IPS-15b (cell line): ENCODE data around the gene ARCN1.
"Not testable (repeated sequence)": the region's sequence is repeated elsewhere in the genome, so short reads cannot be mapped to it uniquely, and the experiment has no call there.

Source experiments
- H3K27me3 ChIP-seq: one replicate; pipeline ENCODE4 v1.6.1; 2013; ENCODE audit warnings: low read length; ENCODE audit not compliant: control insufficient read depth, insufficient read depth
- H3K36me3 ChIP-seq: one replicate; pipeline ENCODE4 v1.6.1; 2013; ENCODE audit warnings: low read length; ENCODE audit not compliant: control insufficient read depth, insufficient read depth
- H3K4me1 ChIP-seq: one replicate; pipeline ENCODE4 v1.6.1; 2013; ENCODE audit warnings: mild to moderate bottlenecking, low read length; ENCODE audit not compliant: control insufficient read depth, insufficient read depth
- H3K4me3 ChIP-seq: one replicate; pipeline ENCODE4 v1.5.1; 2013; ENCODE audit warnings: low read depth, low read length
- H3K9ac ChIP-seq: one replicate; pipeline ENCODE4 v1.6.1; 2013; ENCODE audit warnings: low read depth, mild to moderate bottlenecking, low read length
- H3K9me3 ChIP-seq: one replicate; pipeline ENCODE4 v1.6.1; 2013; ENCODE audit warnings: mild to moderate bottlenecking, low read length; ENCODE audit not compliant: control insufficient read depth, insufficient read depth

ARCN1 gene

DNA sequence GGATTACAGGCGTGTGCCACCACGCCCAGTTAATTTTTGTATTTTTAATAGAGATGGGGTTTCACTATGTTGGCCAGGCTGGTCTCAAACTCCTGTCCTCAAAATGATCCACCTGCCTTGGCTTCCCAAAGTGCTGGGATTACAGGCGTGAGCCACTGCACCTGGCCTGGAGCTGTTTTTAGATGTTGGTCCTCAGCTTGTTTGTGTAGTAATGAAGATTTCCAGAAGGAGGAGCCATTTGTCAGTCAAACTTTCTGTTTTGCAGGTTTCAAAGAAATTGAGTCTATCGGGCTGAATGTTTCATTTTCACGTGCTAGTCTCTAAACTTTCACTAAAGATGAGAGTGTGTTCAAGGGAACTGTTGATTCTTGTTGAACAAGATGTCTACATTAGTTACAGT is 22.8 kb downstream of the ARCN1 start:
- not testable (repeated sequence) for H3K9ac ChIP-seq, H3K27me3 ChIP-seq, H3K4me3 ChIP-seq, H3K9me3 ChIP-seq, H3K4me1 ChIP-seq
- H3K36me3 ChIP-seq: peaks cover 43% of the 10 kb centered on the region

DNA sequence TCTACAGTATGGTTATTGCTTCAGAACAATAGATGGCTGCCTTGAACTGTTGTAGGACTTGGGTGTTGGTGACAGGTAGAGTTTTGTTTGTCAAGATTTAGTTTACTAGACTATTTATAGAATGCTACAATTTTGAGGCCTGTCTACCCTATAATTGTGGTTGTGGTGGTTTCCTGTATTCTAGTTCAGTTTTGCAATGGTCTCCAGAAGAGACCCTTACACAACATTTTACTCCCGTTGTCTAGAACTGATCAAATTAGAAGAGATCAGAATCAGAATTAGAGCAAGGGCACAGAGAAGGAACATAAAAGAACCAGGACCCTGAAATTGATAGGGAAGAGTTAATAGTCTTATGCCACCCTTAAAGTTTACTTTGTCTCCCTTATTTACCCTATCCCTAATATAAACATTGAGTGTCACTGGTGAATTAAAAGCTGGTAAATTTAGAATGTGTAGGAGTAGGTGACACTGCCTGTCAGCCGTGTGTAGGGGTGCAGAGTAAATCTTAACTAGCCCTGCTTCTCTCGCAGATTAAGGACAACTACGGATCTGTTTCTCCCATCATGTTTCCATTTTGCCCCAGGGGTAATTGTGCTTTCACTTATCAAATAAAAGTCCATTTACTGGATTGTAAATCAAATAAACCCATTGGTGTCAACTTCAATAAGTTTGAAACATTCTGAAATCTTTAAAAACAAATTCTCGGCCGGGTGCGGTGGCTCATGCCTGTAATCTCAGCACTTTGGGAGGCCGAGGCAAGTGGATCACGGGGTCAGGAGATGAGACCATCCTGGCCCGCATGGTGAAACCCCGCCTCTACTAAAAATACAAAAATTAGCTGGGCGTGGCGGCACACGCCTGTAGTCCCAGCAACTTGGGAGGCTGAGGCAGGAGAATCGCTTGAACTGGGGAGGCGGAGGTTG is 24.3 kb downstream of the ARCN1 start:
- H3K36me3 ChIP-seq: peaks cover 39% of the 10 kb centered on the region
- H3K9me3 ChIP-seq: no peaks in the 10 kb centered on the region
- H3K27me3 ChIP-seq: no peaks in the 10 kb centered on the region
- no peak overlapping the region for H3K9ac ChIP-seq
- no peaks in the 10 kb centered on the region for H3K4me1 ChIP-seq
- H3K4me3 ChIP-seq: no peak overlapping the region

DNA sequence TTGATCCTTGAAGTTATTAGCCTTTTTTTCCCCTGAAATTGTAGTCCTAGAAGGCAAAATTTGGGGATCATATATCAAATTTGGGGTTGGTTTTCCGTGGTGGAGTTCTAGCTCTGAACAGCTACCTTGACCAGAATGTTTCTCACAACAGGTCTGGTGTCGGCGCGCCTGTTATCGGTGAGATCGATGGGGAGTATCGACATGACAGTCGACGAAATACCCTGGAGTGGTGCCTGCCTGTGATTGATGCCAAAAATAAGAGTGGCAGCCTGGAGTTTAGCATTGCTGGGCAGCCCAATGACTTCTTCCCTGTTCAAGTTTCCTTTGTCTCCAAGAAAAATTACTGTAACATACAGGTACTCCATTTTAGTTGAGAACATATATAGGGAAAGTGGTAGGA is 25.3 kb downstream of the ARCN1 start:
- H3K9ac ChIP-seq: no peak overlapping the region
- no peaks in the 10 kb centered on the region for H3K4me1 ChIP-seq
- H3K9me3 ChIP-seq: no peaks in the 10 kb centered on the region
- H3K36me3 ChIP-seq: peaks cover 41% of the 10 kb centered on the region
- H3K4me3 ChIP-seq: no peak overlapping the region
- H3K27me3 ChIP-seq: peaks cover 5% of the 10 kb centered on the region

DNA sequence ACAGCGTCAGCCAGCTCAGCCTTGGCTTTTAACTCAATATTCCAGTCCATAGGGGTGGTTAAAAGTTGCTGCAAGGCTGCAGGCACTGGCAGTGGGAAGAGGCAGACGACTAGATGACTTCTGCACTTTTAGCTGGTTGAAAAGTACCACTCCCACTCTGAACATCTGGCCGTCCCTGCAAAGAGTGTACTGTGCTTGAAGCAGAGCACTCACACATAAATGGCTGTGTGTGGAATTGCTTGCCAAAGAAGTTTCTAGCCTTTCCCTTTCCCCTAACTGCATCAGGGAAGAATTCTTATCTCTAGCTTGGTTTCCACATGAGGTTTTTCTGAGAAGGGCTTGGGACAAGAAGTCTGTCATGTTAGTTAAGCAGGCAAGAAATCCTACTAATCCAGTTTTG is 30.1 kb downstream of the ARCN1 start:
- Histone ChIP-seq H3K27me3 (peaks cover 47% of the 10 kb centered on the region), H3K9ac (no peak overlapping the region), H3K9me3 (no peaks in the 10 kb centered on the region), H3K4me1 (peaks cover 16% of the 10 kb centered on the region), H3K36me3 (peaks cover 20% of the 10 kb centered on the region), H3K4me3 (no peak overlapping the region)

- not testable (repeated sequence) for H3K9me3 ChIP-seq, H3K4me3 ChIP-seq, H3K9ac ChIP-seq
- peaks cover 58% of the 10 kb centered on the region for H3K27me3 ChIP-seq
- H3K36me3 ChIP-seq: peaks cover 12% of the 10 kb centered on the region
- peaks cover 16% of the 10 kb centered on the region for H3K4me1 ChIP-seq
These were observed 31.5 kb downstream of the ARCN1 start for GRCh38 chr11:118603709-118604108.

GRCh38 chr11:118604566-118604965 is 32.4 kb downstream of the ARCN1 start:
- H3K4me3 ChIP-seq: no peak overlapping the region
- peaks cover 12% of the 10 kb centered on the region for H3K36me3 ChIP-seq
- no peaks in the 10 kb centered on the region for H3K9me3 ChIP-seq
- H3K4me1 ChIP-seq: peaks cover 16% of the 10 kb centered on the region
- H3K9ac ChIP-seq: no peak overlapping the region
- H3K27me3 ChIP-seq: peaks cover 67% of the 10 kb centered on the region

DNA sequence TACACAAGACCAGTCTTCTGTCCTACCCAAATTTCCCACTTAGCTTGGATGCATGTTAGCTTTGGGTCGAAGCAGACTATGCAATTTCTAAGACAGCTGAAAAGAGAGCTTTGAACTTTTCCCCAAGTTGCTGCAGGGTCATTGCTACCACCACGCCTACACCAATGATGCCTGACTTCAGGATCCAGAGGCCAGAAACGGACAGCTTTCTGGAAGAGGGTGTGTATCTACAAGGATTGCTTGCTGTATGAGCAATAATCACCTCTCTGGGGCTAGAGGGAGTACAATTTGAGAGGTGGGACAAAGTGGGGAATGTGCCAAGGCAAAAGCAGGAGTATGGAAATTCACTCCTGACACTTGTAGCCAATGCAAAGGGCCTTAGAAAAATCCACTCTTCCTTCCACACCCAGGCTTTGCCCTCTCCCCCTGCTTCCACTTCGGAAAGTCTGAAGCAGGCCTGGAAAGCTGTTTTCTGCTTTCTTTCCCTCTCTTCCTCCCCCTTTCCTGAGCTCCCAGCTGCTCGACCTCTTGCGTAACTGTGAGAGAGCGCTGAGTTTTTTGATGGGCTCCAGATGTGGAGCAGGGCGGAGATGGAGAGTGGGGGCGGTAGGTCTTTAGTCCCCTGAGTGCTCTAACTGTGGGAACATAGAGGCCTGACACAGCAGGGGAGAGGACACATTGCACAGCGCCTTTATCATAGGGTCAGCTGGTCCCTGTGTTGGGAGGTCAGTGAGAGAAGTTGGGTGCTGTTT is 33.1 kb downstream of the ARCN1 start:
- Histone ChIP-seq H3K9me3 (no peaks in the 10 kb centered on the region), H3K4me1 (peaks cover 16% of the 10 kb centered on the region), H3K9ac (no peak overlapping the region), H3K4me3 (no peak overlapping the region), H3K36me3 (peaks cover 5% of the 10 kb centered on the region), H3K27me3 (peaks cover 74% of the 10 kb centered on the region)

- H3K9ac ChIP-seq: no peak overlapping the region
- H3K4me1 ChIP-seq: peaks cover 16% of the 10 kb centered on the region
- H3K27me3 ChIP-seq: peaks cover 83% of the 10 kb centered on the region
These were observed 34.1 kb downstream of the ARCN1 start for GRCh38 chr11:118606157-118606843.

DNA sequence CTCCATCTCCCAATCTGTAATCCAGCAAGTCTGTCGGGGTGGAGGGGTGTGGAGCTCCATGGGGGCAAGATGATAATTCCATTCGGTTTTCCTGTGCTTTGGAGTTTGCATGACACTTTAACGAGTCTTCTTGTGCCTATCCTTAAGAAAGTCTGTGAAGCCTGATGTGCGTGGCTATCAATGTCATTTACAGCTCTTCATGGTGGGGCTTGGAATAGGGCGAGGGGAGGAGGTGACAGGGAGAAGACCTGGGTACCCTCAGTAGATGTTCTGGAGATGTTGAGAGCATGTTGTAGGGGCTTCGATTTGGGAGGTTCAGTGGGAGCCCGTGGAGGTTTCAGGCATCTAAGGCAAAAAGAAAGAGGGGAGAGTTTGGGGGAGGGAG is 34.6 kb downstream of the ARCN1 start:
- no peaks in the 10 kb centered on the region for H3K9me3 ChIP-seq
- H3K4me1 ChIP-seq: peaks cover 16% of the 10 kb centered on the region
- peaks cover 4% of the 10 kb centered on the region for H3K36me3 ChIP-seq
- peaks cover 84% of the 10 kb centered on the region for H3K27me3 ChIP-seq
- no peak overlapping the region for H3K4me3 ChIP-seq
- no peak overlapping the region for H3K9ac ChIP-seq

More at GRCh38 chr11:118606157-118606843, 34.1 kb downstream of the ARCN1 start:
- no peaks in the 10 kb centered on the region for H3K9me3 ChIP-seq
- peaks cover 4% of the 10 kb centered on the region for H3K36me3 ChIP-seq
- H3K4me3 ChIP-seq: no peak overlapping the region

GRCh38 chr11:118607401-118608359 is 35.5 kb downstream of the ARCN1 start, which contains the start of gene PHLDB1:
PHLDB1 (plus strand) TSS chr11:118607615; CDS start chr11:118613837, 6,222 bp downstream.
- H3K9me3 ChIP-seq: no peaks in the 10 kb centered on the region
- no peaks in the 10 kb centered on the region for H3K36me3 ChIP-seq
- no peak within 1 kb of the TSS for H3K9ac ChIP-seq
- peak within 1 kb of the TSS; percentile 55 for H3K4me3 ChIP-seq
- H3K4me1 ChIP-seq: peaks cover 18% of the 10 kb centered on the region
- peaks cover 79% of the 10 kb centered on the region for H3K27me3 ChIP-seq
